HG03520 (cell line): ENCODE data around the gene COL4A4.

ENCODE experiments used
- ATAC-seq: cut with Tn5 transposase; IDR thresholded peaks from one replicate; pipeline ENCODE4 v1.9.1; 2021; ENCODE audit warnings: mild to moderate bottlenecking, moderate library complexity; ENCODE audit not compliant: unreplicated experiment

Gene COL4A4

GRCh38 chr2:227163485-227163997 lies 464 bp downstream of the COL4A4 start:
- peak; percentile 65 for ATAC-seq

- no peak for ATAC-seq
These were observed 2.1 kb downstream of the COL4A4 start for GRCh38 chr2:227161947-227162346.

GRCh38 chr2:227160164-227160563 lies 3.8 kb downstream of the COL4A4 start:
- ATAC-seq = no peak

- ATAC-seq = no peak
These were observed 8.8 kb downstream of the COL4A4 start for GRCh38 chr2:227154986-227155774.

GRCh38 chr2:227153758-227154486 lies 10.1 kb downstream of the COL4A4 start:
- ATAC-seq = no peak

GRCh38 chr2:227153307-227153706 lies 10.7 kb downstream of the COL4A4 start:
- ATAC-seq = no peak

GRCh38 chr2:227152093-227152766 lies 11.8 kb downstream of the COL4A4 start:
- ATAC-seq = no peak

- ATAC-seq = no peak
These were observed 13.6 kb downstream of the COL4A4 start for GRCh38 chr2:227150222-227150936.

- ATAC-seq = no peak
These were observed 15.9 kb downstream of the COL4A4 start for GRCh38 chr2:227148106-227148505.

GRCh38 chr2:227147023-227147422 lies 17.0 kb downstream of the COL4A4 start:
- no peak for ATAC-seq

GRCh38 chr2:227146456-227146855 lies 17.5 kb downstream of the COL4A4 start:
- ATAC-seq = no peak

- ATAC-seq = no peak
These were observed 20.1 kb downstream of the COL4A4 start for GRCh38 chr2:227143895-227144294.

- no peak for ATAC-seq
These were observed 22.7 kb downstream of the COL4A4 start for GRCh38 chr2:227141301-227141700.

- no peak for ATAC-seq
These were observed 29.4 kb downstream of the COL4A4 start for GRCh38 chr2:227134591-227134990.

GRCh38 chr2:227132986-227133385 lies 31.0 kb downstream of the COL4A4 start:
- no peak for ATAC-seq

- ATAC-seq = no peak
These were observed 33.4 kb downstream of the COL4A4 start for GRCh38 chr2:227130636-227131035.

- no peak for ATAC-seq
These were observed 36.8 kb downstream of the COL4A4 start for GRCh38 chr2:227127201-227127600.

GRCh38 chr2:227125506-227125905 lies 38.5 kb downstream of the COL4A4 start:
- no peak for ATAC-seq

GRCh38 chr2:227124811-227125210 lies 39.2 kb downstream of the COL4A4 start:
- no peak for ATAC-seq

- no peak for ATAC-seq
These were observed 40.3 kb downstream of the COL4A4 start for GRCh38 chr2:227123697-227124096.

- no peak for ATAC-seq
These were observed 45.7 kb downstream of the COL4A4 start for GRCh38 chr2:227118353-227118752.
